Measurements from ENCODE around the gene CYP27C1.
"Not testable (repeated sequence)": the region's sequence is repeated elsewhere in the genome, so short reads cannot be mapped to it uniquely, and the experiment has no call there.

CYP27C1 gene

DNA sequence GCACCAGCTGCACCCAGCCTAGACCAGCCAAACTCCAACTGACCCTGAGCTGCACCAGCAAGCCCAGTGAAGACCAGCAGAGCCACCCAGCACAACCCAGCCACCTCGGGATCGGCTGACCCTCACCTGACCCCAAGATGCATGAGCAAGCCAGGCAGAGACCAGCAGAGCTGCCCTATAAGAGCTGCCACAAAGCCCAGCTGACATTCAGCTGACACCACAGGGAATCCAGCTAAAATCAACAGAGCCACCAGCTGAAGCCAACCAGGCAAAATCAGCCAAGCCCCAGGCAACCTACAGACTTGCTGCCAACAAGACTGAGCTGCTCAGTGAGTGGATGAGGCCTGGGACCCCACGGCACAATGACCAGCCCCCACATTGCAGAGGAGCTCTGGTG, 54.6 kb downstream of the CYP27C1 start:
- DNase-seq (ENCODE audit: low spot score) = no peak
- no peak for TF ChIP-seq CTCF (IDR thresholded peaks at IDR 0.05; ENCODE audit: extremely low read depth, insufficient read depth, missing control alignments)
- in situ Hi-C loops (cut with MboI; ENCODE audit: low pct_unique_long_range_greater_than_20kb, low sequenced_read_pairs, unreplicated experiment) = no loop called here

GRCh38 chr2:127164761-127165538, 55.1 kb downstream of the CYP27C1 start:
- DNase-seq (ENCODE audit: low spot score) = no peak
- no peak for TF ChIP-seq CTCF (IDR thresholded peaks at IDR 0.05; ENCODE audit: extremely low read depth, insufficient read depth, missing control alignments)
- in situ Hi-C loops (cut with MboI; ENCODE audit: low pct_unique_long_range_greater_than_20kb, low sequenced_read_pairs, unreplicated experiment) = no loop called here

GRCh38 chr2:127163921-127164320, 56.2 kb downstream of the CYP27C1 start:
- no peak for TF ChIP-seq CTCF (IDR thresholded peaks at IDR 0.05; ENCODE audit: extremely low read depth, insufficient read depth, missing control alignments)
- in situ Hi-C loops (cut with MboI; ENCODE audit: low pct_unique_long_range_greater_than_20kb, low sequenced_read_pairs, unreplicated experiment) = no loop called here
- DNase-seq (ENCODE audit: low spot score) = no peak

GRCh38 chr2:127163090-127163406, 57.1 kb downstream of the CYP27C1 start:
- in situ Hi-C loops (cut with MboI; ENCODE audit: low pct_unique_long_range_greater_than_20kb, low sequenced_read_pairs, unreplicated experiment); DNase-seq (ENCODE audit: low spot score): not testable (repeated sequence)

- in situ Hi-C loops (cut with MboI; ENCODE audit: low pct_unique_long_range_greater_than_20kb, low sequenced_read_pairs, unreplicated experiment) = no loop called here
- TF ChIP-seq CTCF (IDR thresholded peaks at IDR 0.05; ENCODE audit: extremely low read depth, insufficient read depth, missing control alignments) = no peak
- DNase-seq (ENCODE audit: low spot score) = no peak
These were observed 57.6 kb downstream of the CYP27C1 start for GRCh38 chr2:127162261-127163089.

- in situ Hi-C loops (cut with MboI; ENCODE audit: low pct_unique_long_range_greater_than_20kb, low sequenced_read_pairs, unreplicated experiment) = no loop called here
- no peak for TF ChIP-seq CTCF (IDR thresholded peaks at IDR 0.05; ENCODE audit: extremely low read depth, insufficient read depth, missing control alignments)
- DNase-seq (ENCODE audit: low spot score) = no peak
These were observed 58.6 kb downstream of the CYP27C1 start for GRCh38 chr2:127161176-127162136.

Measured in GM13977 (cell line).